Parathyroid adenoma (tissue), 2 donors: ENCODE data around the gene GGT1.

Experiments used
- H2AFZ ChIP-seq: fragments of 300-600 bp; sonication (generic); one replicate; pipeline ENCODE4 v1.7.0; 2017; ENCODE audit warnings: antibody characterized with exemption, mild to moderate bottlenecking
- H3K27ac ChIP-seq: fragments of 300-600 bp; sonication (generic); one replicate; pipeline ENCODE4 v1.7.0; 2017
- H3K27me3 ChIP-seq: fragments of 300-600 bp; sonication (generic); one replicate; pipeline ENCODE4 v1.7.0; 2017; ENCODE audit warnings: low read length; ENCODE audit not compliant: control insufficient read depth, insufficient read depth
- H3K36me3 ChIP-seq: fragments of 300-600 bp; sonication (generic); one replicate; pipeline ENCODE4 v1.7.0; 2017; ENCODE audit warnings: low read length; ENCODE audit not compliant: control insufficient read depth, insufficient read depth
- H3K4me1 ChIP-seq: fragments of 300-600 bp; sonication (generic); one replicate; pipeline ENCODE4 v1.7.0; 2017; ENCODE audit warnings: control low read depth
- H3K4me2 ChIP-seq: fragments of 300-600 bp; sonication (generic); one replicate; pipeline ENCODE4 v1.7.0; 2017; ENCODE audit warnings: low read length
- H3K4me3 ChIP-seq: fragments of 300-600 bp; sonication (generic); one replicate; pipeline ENCODE4 v1.7.0; 2017; ENCODE audit warnings: low read depth, low read length
- H3K79me2 ChIP-seq: fragments of 300-600 bp; sonication (generic); one replicate; pipeline ENCODE4 v1.7.0; 2017; ENCODE audit warnings: control low read depth
- H3K9ac ChIP-seq: fragments of 300-600 bp; sonication (generic); one replicate; pipeline ENCODE4 v1.7.0; 2017; ENCODE audit warnings: mild to moderate bottlenecking
- H3K9me3 ChIP-seq: fragments of 300-600 bp; sonication (generic); one replicate; pipeline ENCODE4 v1.7.0; 2017; ENCODE audit warnings: low read length; ENCODE audit not compliant: control insufficient read depth
- CTCF ChIP-seq: fragments of 300-600 bp; sonication (generic); IDR thresholded peaks from one replicate; pipeline ENCODE4 v1.7.0; 2017; ENCODE audit warnings: antibody characterized with exemption, mild to moderate bottlenecking
- donor health status: primary hyperparathyroidism.

GGT1 gene

GRCh38 chr22:24580276-24580675 lies 22.7 kb upstream of the GGT1 start:
- H2AFZ ChIP-seq, result no peak overlapping the region
- no peaks in the 10 kb centered on the region for H3K79me2 ChIP-seq
- H3K27ac ChIP-seq, result no peak overlapping the region
- H3K4me2 ChIP-seq, result no peak overlapping the region
- H3K36me3 ChIP-seq, result no peaks in the 10 kb centered on the region
- no peaks in the 10 kb centered on the region for H3K27me3 ChIP-seq
- H3K9ac ChIP-seq, result no peak overlapping the region
- H3K4me1 ChIP-seq, result no peaks in the 10 kb centered on the region
- no peak overlapping the region for H3K4me3 ChIP-seq
- TF ChIP-seq CTCF, result no peak
- no peaks in the 10 kb centered on the region for H3K9me3 ChIP-seq

GRCh38 chr22:24582056-24582814 lies 20.8 kb upstream of the GGT1 start:
- no peaks in the 10 kb centered on the region for H3K4me1 ChIP-seq
- TF ChIP-seq CTCF, result no peak
- no peak overlapping the region for H3K27ac ChIP-seq
- no peaks in the 10 kb centered on the region for H3K9me3 ChIP-seq
- H3K4me2 ChIP-seq, result no peak overlapping the region
- H3K4me3 ChIP-seq, result no peak overlapping the region
- no peaks in the 10 kb centered on the region for H3K27me3 ChIP-seq
- no peaks in the 10 kb centered on the region for H3K79me2 ChIP-seq
- H3K36me3 ChIP-seq, result no peaks in the 10 kb centered on the region
- H3K9ac ChIP-seq, result no peak overlapping the region
- H2AFZ ChIP-seq, result no peak overlapping the region

GRCh38 chr22:24583221-24584165 lies 19.5 kb upstream of the GGT1 start:
- Histone ChIP-seq H3K9me3 (no peaks in the 10 kb centered on the region), H3K4me3 (no peak overlapping the region), H3K27ac (no peak overlapping the region), H2AFZ (no peak overlapping the region), H3K9ac (no peak overlapping the region), H3K36me3 (no peaks in the 10 kb centered on the region), H3K4me2 (no peak overlapping the region), H3K4me1 (no peaks in the 10 kb centered on the region), H3K79me2 (no peaks in the 10 kb centered on the region), H3K27me3 (no peaks in the 10 kb centered on the region)
- no peak for TF ChIP-seq CTCF

GRCh38 chr22:24584166-24584790 lies 18.7 kb upstream of the GGT1 start:
- Histone ChIP-seq H3K27ac (no peak overlapping the region), H3K79me2 (no peaks in the 10 kb centered on the region), H3K4me1 (no peaks in the 10 kb centered on the region), H3K4me3 (no peak overlapping the region), H3K4me2 (no peak overlapping the region), H3K27me3 (no peaks in the 10 kb centered on the region), H2AFZ (no peak overlapping the region), H3K9ac (no peak overlapping the region), H3K36me3 (no peaks in the 10 kb centered on the region), H3K9me3 (no peaks in the 10 kb centered on the region)
- no peak for TF ChIP-seq CTCF
